ENCODE data around the gene FGFR2. TPM values are rescaled to one million over a fixed set of nuclear protein-coding genes. Genes with fewer than 3 reads are reported as not detected.

FGFR2 gene
- total RNA-seq, 1 experiment from 2014 or later = 19.7 TPM

GRCh38 chr10:121519411-121519810 is 78.8 kb downstream of the FGFR2 start (continued):
- TF ChIP-seq, protein P1, sequence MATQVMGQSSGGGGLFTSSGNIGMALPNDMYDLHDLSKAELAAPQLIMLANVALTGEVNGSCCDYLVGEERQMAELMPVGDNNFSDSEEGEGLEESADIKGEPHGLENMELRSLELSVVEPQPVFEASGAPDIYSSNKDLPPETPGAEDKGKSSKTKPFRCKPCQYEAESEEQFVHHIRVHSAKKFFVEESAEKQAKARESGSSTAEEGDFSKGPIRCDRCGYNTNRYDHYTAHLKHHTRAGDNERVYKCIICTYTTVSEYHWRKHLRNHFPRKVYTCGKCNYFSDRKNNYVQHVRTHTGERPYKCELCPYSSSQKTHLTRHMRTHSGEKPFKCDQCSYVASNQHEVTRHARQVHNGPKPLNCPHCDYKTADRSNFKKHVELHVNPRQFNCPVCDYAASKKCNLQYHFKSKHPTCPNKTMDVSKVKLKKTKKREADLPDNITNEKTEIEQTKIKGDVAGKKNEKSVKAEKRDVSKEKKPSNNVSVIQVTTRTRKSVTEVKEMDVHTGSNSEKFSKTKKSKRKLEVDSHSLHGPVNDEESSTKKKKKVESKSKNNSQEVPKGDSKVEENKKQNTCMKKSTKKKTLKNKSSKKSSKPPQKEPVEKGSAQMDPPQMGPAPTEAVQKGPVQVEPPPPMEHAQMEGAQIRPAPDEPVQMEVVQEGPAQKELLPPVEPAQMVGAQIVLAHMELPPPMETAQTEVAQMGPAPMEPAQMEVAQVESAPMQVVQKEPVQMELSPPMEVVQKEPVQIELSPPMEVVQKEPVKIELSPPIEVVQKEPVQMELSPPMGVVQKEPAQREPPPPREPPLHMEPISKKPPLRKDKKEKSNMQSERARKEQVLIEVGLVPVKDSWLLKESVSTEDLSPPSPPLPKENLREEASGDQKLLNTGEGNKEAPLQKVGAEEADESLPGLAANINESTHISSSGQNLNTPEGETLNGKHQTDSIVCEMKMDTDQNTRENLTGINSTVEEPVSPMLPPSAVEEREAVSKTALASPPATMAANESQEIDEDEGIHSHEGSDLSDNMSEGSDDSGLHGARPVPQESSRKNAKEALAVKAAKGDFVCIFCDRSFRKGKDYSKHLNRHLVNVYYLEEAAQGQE (IDR thresholded peaks at IDR 0.05; ENCODE audit: low read depth) = no peak
- TF ChIP-seq EGR1 (IDR thresholded peaks at IDR 0.05; ENCODE audit: low read depth) = no peak
- TF ChIP-seq JUND (IDR thresholded peaks at IDR 0.05) = no peak

DNA sequence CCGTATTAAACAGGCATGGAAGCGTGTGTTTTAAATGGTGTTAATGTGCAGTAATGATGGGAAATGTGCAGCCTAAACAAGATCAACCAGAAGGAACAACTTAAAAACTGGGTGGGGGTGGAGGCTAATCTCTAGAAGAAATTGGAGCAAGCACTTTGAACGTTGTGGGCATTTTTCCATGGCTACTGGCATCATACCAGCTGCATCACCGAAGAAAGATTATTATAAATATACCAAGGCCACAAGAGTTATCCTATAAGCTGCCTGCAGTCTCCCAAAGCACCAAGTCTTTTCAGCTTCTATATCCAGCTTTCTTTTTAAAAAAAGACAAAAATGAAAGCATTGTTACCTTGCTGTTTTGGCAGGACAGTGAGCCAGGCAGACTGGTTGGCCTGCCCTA is 79.9 kb downstream of the FGFR2 start:
- H4K20me1 ChIP-seq (ENCODE audit: insufficient read depth) = no peaks in the 10 kb centered on the region
- H3K4me1 ChIP-seq (ENCODE audit: control insufficient read depth in 1 of 2, insufficient read depth in 2 of 2, low read length in 2 of 2) = no peaks in the 10 kb centered on the region
- H3K79me2 ChIP-seq (ENCODE audit: insufficient read depth, low read length) = no peaks in the 10 kb centered on the region
- ChIA-PET CTCF (no interaction called here), RAD21 (ENCODE audit: low non-redundant PET in 1 of 2, low total read pairs in 2 of 2, uncharacterized antibody in 2 of 2, unreplicated experiment in 2 of 2) (no interaction called here), POLR2A (no interaction called here)
- no peak overlapping the region for H3K4me3 ChIP-seq (replicated peaks in 1 of 2; ENCODE audit: low read depth in 1 of 2, low read length in 2 of 2)
- H3K27ac ChIP-seq (ENCODE audit: low read depth, low read length) = no peak overlapping the region
- ATAC-seq (no peak), DNase-seq (ENCODE audit: low read depth, low spot score) (no peak)
- no peaks in the 10 kb centered on the region for H3K9me3 ChIP-seq (ENCODE audit: control insufficient read depth in 1 of 2, insufficient read depth in 1 of 2, low read depth in 1 of 2, low read length in 2 of 2)
- BruUV-seq (replicated peaks) = no TSS peak
- H3K36me3 ChIP-seq (ENCODE audit: control insufficient read depth in 1 of 2, insufficient read depth in 2 of 2, low read length in 2 of 2) = no peaks in the 10 kb centered on the region
- no peak overlapping the region for H2AFZ ChIP-seq (ENCODE audit: low read depth, low read length, poor library complexity, severe bottlenecking)
- no peaks in the 10 kb centered on the region for H3K27me3 ChIP-seq (ENCODE audit: insufficient read depth, low read length)
- no peak overlapping the region for H3K4me2 ChIP-seq (ENCODE audit: low read length)
- intact Hi-C loops (cut with micrococcal nuclease) = no loop called here
- H3K9me2 ChIP-seq (ENCODE audit: insufficient read depth) = no peaks in the 10 kb centered on the region
- H3K9ac ChIP-seq (ENCODE audit: low read length) = no peak overlapping the region
- TF ChIP-seq, protein P1 (IDR thresholded peaks at IDR 0.05; ENCODE audit: low read depth) = no peak
- TF ChIP-seq JUND (IDR thresholded peaks at IDR 0.05) (no peak), EZH2 (IDR thresholded peaks at IDR 0.05) (no peak), EZH2phosphoT487 (IDR thresholded peaks at IDR 0.05; ENCODE audit: borderline replicate concordance) (no peak), ZNF274 (IDR thresholded peaks at IDR 0.05; ENCODE audit: low read depth, low read length) (no peak), TCF7L2 (IDR thresholded peaks at IDR 0.05; ENCODE audit: borderline replicate concordance, extremely low read depth, insufficient read depth, insufficient read length) (no peak), CEBPB (IDR thresholded peaks at IDR 0.05; ENCODE audit: low read depth) (no peak), YY1 (IDR thresholded peaks at IDR 0.05; ENCODE audit: extremely low read depth, insufficient replicate concordance, low read depth, low read length) (no peak), SIN3A (IDR thresholded peaks at IDR 0.05; ENCODE audit: low read depth) (no peak), EGR1 (IDR thresholded peaks at IDR 0.05; ENCODE audit: low read depth) (no peak), MAX (IDR thresholded peaks at IDR 0.05) (no peak), CBX3 (IDR thresholded peaks at IDR 0.05; ENCODE audit: low read depth) (no peak), RAD21 (IDR thresholded peaks at IDR 0.05; ENCODE audit: low read depth) (no peak), FOSL1 (IDR thresholded peaks at IDR 0.05; ENCODE audit: low read depth) (no peak), POLR2A (IDR thresholded peaks at IDR 0.05; ENCODE audit: borderline replicate concordance, extremely low read depth, insufficient read depth, insufficient read length) (no peak), SP1 (IDR thresholded peaks at IDR 0.05; ENCODE audit: low read depth) (no peak)
- TF ChIP-seq, protein P2, sequence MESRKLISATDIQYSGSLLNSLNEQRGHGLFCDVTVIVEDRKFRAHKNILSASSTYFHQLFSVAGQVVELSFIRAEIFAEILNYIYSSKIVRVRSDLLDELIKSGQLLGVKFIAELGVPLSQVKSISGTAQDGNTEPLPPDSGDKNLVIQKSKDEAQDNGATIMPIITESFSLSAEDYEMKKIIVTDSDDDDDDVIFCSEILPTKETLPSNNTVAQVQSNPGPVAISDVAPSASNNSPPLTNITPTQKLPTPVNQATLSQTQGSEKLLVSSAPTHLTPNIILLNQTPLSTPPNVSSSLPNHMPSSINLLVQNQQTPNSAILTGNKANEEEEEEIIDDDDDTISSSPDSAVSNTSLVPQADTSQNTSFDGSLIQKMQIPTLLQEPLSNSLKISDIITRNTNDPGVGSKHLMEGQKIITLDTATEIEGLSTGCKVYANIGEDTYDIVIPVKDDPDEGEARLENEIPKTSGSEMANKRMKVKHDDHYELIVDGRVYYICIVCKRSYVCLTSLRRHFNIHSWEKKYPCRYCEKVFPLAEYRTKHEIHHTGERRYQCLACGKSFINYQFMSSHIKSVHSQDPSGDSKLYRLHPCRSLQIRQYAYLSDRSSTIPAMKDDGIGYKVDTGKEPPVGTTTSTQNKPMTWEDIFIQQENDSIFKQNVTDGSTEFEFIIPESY (IDR thresholded peaks at IDR 0.05; ENCODE audit: extremely low read depth, insufficient replicate concordance, low read length) = no peak
